ENCODE results near the gene HERPUD1.

The HERPUD1 gene

GRCh38 chr16:56964243-56965148 lies 32.6 kb downstream of the HERPUD1 start (continued):
- TF ChIP-seq CTCF (tag by site-specific recombination; IDR thresholded peaks at IDR 0.05): peak; percentile 82
- TF ChIP-seq SP7 (tag by site-specific recombination; IDR thresholded peaks at IDR 0.05): peak; percentile 40; the same call in 1 of the 2 replicates
- peak; percentile 71 for TF ChIP-seq KLF1 (tag by site-specific recombination; IDR thresholded peaks at IDR 0.05)
- TF ChIP-seq OSR2 (tag by site-specific recombination; IDR thresholded peaks at IDR 0.05): peak; percentile 15; the same call in 1 of the 2 replicates
- TF ChIP-seq ZNF660 (tag by site-specific recombination; IDR thresholded peaks at IDR 0.05): peak; percentile 27; the same call in 1 of the 2 replicates
- TF ChIP-seq ZNF501 (tag by site-specific recombination; IDR thresholded peaks at IDR 0.05): no peak
- no peak for TF ChIP-seq PATZ1 (tag by site-specific recombination; IDR thresholded peaks at IDR 0.05)
- TF ChIP-seq ZNF37A (tag by site-specific recombination; IDR thresholded peaks at IDR 0.05): no peak
- TF ChIP-seq ZNF2 (tag by site-specific recombination; IDR thresholded peaks at IDR 0.05): 0 out of 2 replicates have a peak, but pooled peaks have one; percentile 33
- no peak for TF ChIP-seq ZNF133 (tag by site-specific recombination; IDR thresholded peaks at IDR 0.05)
- TF ChIP-seq KLF16 (tag by site-specific recombination; IDR thresholded peaks at IDR 0.05): 0 out of 2 replicates have a peak, but pooled peaks have one; percentile 35

GRCh38 chr16:56965149-56966092 lies 33.5 kb downstream of the HERPUD1 start:
- Histone ChIP-seq H3K4me3 (ENCODE audit: low read depth, low read length) (no peak overlapping the region), H3K4me1 (ENCODE audit: control insufficient read depth, insufficient read depth, low read length) (no peaks in the 10 kb centered on the region), H3K36me3 (ENCODE audit: control insufficient read depth in 2 of 2, insufficient read depth in 1 of 2, low read length in 2 of 2) (no peaks in the 10 kb centered on the region), H3K9me3 (ENCODE audit: control insufficient read depth, insufficient read depth, low read depth, low read length) (no peaks in the 10 kb centered on the region), H3K27ac (ENCODE audit: extremely low read depth, low read depth, low read length) (no peak overlapping the region)
- POLR2A ChIA-PET: interaction anchor here (0.8 to 1.1 kb wide), 2 partner anchors 34 to 82 kb away, joined by 3 read pairs; no protein-coding TSS in a partner anchor
- CTCF ChIA-PET: interaction anchor here (0.6 to 3.4 kb wide), 30 partner anchors 8 to 1308 kb away, joined by 3 to 24 read pairs (median 4); partner anchors contain the start of gene NLRC5
- TF ChIP-seq ZNF10 (tag by site-specific recombination; IDR thresholded peaks at IDR 0.05) (no peak), ZFHX2 (tag by site-specific recombination; conservative IDR thresholded peaks at IDR 0.05) (0 out of 2 replicates have a peak, but pooled peaks have one; percentile 17), KLF16 (tag by site-specific recombination; IDR thresholded peaks at IDR 0.05) (no peak), ZNF654 (tag by site-specific recombination; IDR thresholded peaks at IDR 0.05; ENCODE audit: low read depth) (no peak), EGR2 (tag by site-specific recombination; IDR thresholded peaks at IDR 0.05; ENCODE audit: low read depth) (0 out of 2 replicates have a peak, but pooled peaks have one; percentile 27), ZNF561 (tag by site-specific recombination; IDR thresholded peaks at IDR 0.05; ENCODE audit: borderline replicate concordance) (no peak), KLF17 (tag by site-specific recombination; IDR thresholded peaks at IDR 0.05) (no peak), SCRT2 (tag by site-specific recombination; IDR thresholded peaks at IDR 0.05) (no peak), SP3 (tag by site-specific recombination; IDR thresholded peaks at IDR 0.05) (no peak), ZNF529 (tag by site-specific recombination; IDR thresholded peaks at IDR 0.05; ENCODE audit: insufficient replicate concordance) (no peak), GLIS2 (tag by site-specific recombination; IDR thresholded peaks at IDR 0.05) (no peak), ZSCAN16 (tag by site-specific recombination; IDR thresholded peaks at IDR 0.05) (no peak)

All from HEK293 (cell line).